GM12873 (cell line): ENCODE results near the gene MICAL3.

Experiments
- CTCF ChIP-seq: IDR thresholded peaks from 2 replicates; pipeline ENCODE4 v1.5.1; 2012; ENCODE audit warnings: low read depth, mild to moderate bottlenecking, moderate library complexity, low read length, control low read depth; ENCODE audit not compliant: insufficient read depth; ENCODE audit errors: missing control alignments

The MICAL3 gene

GRCh38 chr22:18000441-18001039, 23.8 kb downstream of the MICAL3 start:
- TF ChIP-seq CTCF, result no peak

GRCh38 chr22:17999851-18000250, 24.5 kb downstream of the MICAL3 start:
- TF ChIP-seq CTCF, result no peak

GRCh38 chr22:17998913-17999312, 25.4 kb downstream of the MICAL3 start:
- no peak for TF ChIP-seq CTCF

GRCh38 chr22:17997456-17997855, 26.9 kb downstream of the MICAL3 start:
- TF ChIP-seq CTCF, result no peak

GRCh38 chr22:17994424-17995108, 29.8 kb downstream of the MICAL3 start:
- TF ChIP-seq CTCF, result no peak

GRCh38 chr22:17990942-17991341, 33.4 kb downstream of the MICAL3 start:
- no peak for TF ChIP-seq CTCF

- no peak for TF ChIP-seq CTCF
Measured at GRCh38 chr22:17990147-17990546, 34.2 kb downstream of the MICAL3 start.
